ENCODE measurements around the gene PIP5K1B.

The PIP5K1B gene

GRCh38 chr9:69014013-69014412 is 309.0 kb downstream of the PIP5K1B start, which contains the start of gene PRKACG:
PRKACG (minus strand) TSS chr9:69014113; CDS start chr9:69014092, 21 bp downstream.
- TF ChIP-seq, protein P1, sequence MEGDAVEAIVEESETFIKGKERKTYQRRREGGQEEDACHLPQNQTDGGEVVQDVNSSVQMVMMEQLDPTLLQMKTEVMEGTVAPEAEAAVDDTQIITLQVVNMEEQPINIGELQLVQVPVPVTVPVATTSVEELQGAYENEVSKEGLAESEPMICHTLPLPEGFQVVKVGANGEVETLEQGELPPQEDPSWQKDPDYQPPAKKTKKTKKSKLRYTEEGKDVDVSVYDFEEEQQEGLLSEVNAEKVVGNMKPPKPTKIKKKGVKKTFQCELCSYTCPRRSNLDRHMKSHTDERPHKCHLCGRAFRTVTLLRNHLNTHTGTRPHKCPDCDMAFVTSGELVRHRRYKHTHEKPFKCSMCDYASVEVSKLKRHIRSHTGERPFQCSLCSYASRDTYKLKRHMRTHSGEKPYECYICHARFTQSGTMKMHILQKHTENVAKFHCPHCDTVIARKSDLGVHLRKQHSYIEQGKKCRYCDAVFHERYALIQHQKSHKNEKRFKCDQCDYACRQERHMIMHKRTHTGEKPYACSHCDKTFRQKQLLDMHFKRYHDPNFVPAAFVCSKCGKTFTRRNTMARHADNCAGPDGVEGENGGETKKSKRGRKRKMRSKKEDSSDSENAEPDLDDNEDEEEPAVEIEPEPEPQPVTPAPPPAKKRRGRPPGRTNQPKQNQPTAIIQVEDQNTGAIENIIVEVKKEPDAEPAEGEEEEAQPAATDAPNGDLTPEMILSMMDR (conservative IDR thresholded peaks at IDR 0.05), result no peak

DNA sequence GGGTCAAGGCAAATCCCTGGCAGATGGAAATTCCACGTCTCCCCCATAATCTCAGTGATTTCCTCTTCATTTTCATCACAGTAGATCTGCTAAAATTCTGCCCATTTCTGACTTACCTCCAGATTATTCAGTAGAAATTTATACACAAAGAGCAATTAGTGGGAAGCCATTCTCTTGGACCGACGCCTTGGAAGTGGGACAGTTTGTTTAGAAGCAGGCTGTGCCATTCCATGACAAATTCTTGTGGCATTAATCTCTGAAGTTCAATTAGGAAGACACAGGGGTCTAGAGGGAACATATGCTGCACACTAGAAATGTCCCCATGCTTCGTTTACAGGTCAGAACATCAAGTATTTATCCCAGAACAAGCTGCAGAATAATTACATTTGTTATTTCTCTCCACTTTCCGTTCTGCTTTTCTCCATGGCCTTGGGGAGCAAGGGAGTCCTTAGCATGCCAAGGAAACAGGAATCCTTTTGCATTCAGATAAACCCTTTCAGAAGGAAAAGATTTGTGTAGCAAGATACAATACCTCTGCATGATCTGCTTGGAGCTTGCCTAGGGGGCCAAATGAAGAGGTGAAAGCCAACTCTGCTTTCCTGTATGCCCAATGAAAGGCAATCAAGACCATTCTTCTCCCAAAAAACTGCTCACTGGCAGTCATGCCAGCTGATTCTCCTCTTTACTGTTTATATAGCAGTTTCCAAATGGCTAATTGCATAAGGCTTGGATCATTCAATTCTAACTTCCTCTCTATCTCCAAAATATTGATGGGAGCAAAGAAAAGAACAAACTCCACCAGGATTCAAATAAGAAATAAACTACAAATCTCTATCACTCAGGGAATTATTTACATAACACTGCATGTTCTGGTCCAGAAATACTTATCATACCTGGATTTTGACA is 311.4 kb downstream of the PIP5K1B start:
- H3K27ac ChIP-seq, result no peak overlapping the region
- TF ChIP-seq, protein P1 (conservative IDR thresholded peaks at IDR 0.05), result no peak

More at GRCh38 chr9:69014013-69014412, 309.0 kb downstream of the PIP5K1B start, which contains the start of gene PRKACG:
- H3K27ac ChIP-seq, result no peak within 1 kb of the TSS

DNA sequence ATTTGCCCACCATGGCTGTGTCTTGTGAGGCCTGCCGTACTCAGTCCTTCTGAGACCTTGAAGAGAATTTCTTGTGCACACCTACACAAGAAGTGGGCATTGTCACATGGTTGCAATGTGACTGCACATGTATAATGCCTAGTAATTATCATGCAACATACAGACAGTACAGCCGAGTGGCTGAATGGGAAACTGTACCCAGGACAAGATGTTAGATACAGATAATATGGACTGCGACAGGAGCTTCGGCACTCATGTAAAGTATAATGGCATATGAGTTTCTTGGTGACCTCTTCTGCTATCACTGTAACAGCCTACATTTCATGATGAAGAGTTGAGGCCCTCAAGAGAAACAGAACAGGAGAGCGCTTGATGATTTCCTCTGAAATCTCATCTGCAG is 313.7 kb downstream of the PIP5K1B start:
- no peak overlapping the region for H3K27ac ChIP-seq
- TF ChIP-seq, protein P1 (conservative IDR thresholded peaks at IDR 0.05), result no peak

- TF ChIP-seq, protein P1 (conservative IDR thresholded peaks at IDR 0.05), result no peak
Measured at GRCh38 chr9:69019808-69020207, 314.8 kb downstream of the PIP5K1B start.

GRCh38 chr9:69020301-69021145 is 315.5 kb downstream of the PIP5K1B start:
- TF ChIP-seq, protein P1 (conservative IDR thresholded peaks at IDR 0.05), result no peak
- no peak overlapping the region for H3K27ac ChIP-seq

More at GRCh38 chr9:69019808-69020207, 314.8 kb downstream of the PIP5K1B start:
- H3K27ac ChIP-seq, result no peak overlapping the region

DNA sequence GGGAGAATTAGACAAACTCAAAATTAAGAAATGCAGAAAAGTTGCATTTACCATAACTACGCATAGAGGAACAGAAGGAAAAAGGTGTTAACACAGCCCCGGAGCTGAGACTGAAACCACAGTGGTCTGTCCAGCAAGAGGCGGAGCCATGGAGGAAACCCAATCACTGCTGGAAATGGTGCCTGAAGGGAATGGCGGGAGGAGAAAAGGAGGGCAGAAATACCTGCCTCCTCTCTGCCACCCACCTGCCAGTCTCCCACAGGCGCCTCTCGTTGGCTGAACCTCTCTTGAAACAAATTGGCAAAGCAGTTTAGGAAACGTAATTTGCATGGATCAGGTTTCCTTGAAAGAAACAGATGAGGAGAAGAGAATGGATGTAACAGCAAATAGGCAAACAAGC is 318.6 kb downstream of the PIP5K1B start:
- H3K27ac ChIP-seq, result peak overlapping the region; percentile 54

More for the DNA sequence above, 318.6 kb downstream of the PIP5K1B start:
- TF ChIP-seq, protein P1 (conservative IDR thresholded peaks at IDR 0.05), result no peak
